UCSD-AML1 (cell line): ENCODE measurements around the gene MGAT5.

Experiments used
- DNase-seq: peaks from one replicate; lab custom pipeline; 2025; ENCODE audit not compliant: unreplicated experiment; lab: John Stamatoyannopoulos, UW

MGAT5 gene

GRCh38 chr2:134361648-134362047, 107.8 kb downstream of the MGAT5 start:
- no peak for DNase-seq

- DNase-seq: no peak
Observed at GRCh38 chr2:134362152-134362668, 108.3 kb downstream of the MGAT5 start.

DNA sequence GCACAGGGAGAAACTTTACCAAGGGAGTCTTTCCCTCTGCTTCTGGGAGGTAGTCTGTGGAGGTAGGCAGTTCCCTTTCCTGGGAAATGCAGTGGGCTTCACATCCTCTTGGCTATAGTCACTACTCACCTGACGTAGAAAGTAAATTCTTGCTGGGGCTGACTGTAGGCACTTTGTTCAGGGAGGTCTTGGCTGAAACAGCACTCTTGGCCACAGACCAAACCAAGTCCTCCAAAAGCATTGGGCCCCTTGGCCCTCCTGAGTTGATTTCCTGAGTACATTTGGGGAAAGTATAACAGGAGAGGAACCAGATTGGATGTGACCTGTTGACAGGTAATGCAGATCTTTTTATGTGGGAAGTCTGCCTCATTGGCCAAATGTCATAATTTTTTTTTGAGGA, 108.9 kb downstream of the MGAT5 start:
- DNase-seq: no peak

GRCh38 chr2:134365356-134365755, 111.5 kb downstream of the MGAT5 start:
- DNase-seq: no peak

DNA sequence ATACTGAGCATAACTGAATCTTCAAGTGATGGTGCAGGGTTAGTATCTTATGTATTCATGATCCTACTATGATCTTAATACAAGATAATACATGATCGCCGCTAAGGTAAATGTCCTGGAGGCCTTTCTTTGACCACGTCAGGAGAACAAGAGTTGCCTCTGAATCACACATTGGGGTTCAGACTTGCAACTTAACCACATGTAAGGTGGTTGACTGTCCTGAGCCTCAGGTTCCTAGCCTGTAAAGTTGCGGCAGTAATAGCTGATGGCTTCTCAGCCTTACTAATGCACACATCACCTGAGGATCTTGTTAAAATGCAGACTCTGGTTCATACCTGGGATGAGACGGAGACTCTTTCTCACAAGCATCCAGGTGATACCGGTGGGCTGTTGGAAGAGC, 112.5 kb downstream of the MGAT5 start:
- DNase-seq: no peak

DNA sequence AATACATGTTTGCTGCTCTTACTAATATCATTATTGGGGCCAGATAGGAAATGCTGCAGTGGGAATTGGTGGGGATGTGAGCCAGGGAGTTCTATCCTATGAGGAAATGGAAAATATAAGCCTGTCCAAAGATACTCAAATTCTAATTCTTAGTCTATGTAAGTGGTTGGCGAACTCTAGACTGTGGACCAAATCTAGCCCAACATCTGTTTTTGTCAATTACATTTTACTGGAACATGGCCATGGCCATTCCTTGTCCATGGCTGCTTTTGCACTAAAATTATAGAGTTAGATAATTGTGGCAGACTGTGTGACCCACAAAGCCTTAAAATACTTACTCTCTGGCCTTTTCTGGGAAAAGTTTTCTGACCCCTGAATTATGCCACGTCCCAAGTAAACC, 113.3 kb downstream of the MGAT5 start:
- DNase-seq: no peak

GRCh38 chr2:134368009-134368817, 114.3 kb downstream of the MGAT5 start:
- DNase-seq: no peak

GRCh38 chr2:134369220-134369902, 115.5 kb downstream of the MGAT5 start:
- DNase-seq: no peak

DNA sequence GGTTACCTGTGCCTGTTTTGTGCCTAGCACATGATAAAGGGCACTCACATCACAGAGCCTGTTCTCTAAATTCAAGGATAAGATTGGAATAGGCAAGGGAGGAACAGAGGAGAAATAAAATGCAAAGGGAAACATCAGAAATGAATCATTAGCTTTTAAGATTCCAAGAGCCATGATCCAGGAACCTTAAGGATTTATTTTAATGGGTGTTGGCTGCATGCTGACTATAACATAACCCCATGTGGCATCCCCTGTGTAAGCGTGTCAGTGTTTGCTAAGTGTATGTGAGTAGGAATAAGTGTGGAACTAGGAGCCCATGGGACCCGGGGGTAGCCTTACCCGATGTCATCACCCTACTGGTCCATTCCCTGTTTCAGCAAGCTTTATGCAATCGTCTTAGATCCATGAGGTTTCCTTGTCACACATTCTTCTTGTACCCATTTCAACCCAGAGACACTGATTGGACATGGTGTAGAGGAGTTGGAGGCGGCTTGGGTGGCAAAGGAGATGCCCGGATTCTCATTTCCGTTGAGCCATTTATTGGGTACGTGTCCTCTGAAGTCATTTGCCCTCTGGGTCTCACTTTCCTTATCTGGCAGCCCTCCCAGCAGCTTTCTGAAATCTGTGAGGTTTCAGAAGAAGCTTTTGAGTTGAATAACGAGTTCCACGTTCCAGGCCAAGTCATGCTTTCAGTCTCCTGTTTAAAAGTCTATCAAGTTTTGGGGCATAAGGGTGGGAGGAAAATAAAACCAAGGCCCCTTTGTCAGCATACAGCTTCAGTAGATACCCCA, 117.0 kb downstream of the MGAT5 start:
- DNase-seq: no peak

GRCh38 chr2:134372141-134372540, 118.3 kb downstream of the MGAT5 start:
- no peak for DNase-seq

DNA sequence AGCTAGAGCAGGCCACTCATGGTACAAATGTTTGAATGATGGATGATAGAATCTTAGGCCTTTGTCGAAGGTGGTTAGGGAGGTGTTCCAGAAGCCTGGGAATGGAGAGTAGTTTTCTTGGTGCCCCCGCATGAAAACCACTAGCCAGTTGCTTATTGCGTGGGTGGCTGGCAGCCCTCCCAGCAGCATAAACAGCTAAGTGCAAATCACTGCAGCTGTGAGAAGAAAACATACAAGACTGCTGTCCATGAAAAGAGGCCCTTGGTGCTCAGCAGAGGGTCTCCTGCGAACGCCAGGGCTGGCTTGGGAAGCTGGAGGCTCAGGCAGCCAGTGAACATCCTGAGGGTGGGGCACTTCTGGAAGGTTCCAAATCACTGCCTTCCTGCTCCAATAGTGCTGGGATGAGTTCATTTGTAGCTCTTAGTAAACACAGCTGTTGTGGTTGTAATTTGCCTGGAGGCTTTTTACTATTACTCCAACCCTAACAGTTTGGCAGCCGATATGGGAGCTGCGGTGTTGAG, 118.8 kb downstream of the MGAT5 start:
- DNase-seq: no peak

GRCh38 chr2:134375935-134376334, 122.1 kb downstream of the MGAT5 start:
- DNase-seq: no peak

GRCh38 chr2:134377730-134378129, 123.9 kb downstream of the MGAT5 start:
- no peak for DNase-seq

DNA sequence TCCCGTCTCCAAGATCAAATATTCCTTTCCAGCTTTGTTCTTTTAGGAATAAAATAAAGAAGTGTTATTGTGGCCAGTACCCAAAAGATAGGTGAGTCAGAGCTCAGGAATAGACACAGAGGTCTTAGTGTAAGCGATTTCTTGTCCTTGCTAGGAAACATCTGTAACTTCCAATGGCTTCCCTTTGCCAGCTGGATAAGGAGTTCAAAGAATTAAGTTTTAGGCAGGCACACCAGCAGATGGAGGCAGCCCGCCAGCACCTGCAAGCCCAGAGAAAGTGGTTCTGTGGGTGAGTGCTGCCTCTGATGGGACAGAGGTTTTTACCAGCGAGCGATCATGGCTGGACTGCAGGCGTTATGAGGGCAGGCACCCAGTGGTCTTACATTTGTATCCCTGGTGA, 125.4 kb downstream of the MGAT5 start:
- DNase-seq: no peak

DNA sequence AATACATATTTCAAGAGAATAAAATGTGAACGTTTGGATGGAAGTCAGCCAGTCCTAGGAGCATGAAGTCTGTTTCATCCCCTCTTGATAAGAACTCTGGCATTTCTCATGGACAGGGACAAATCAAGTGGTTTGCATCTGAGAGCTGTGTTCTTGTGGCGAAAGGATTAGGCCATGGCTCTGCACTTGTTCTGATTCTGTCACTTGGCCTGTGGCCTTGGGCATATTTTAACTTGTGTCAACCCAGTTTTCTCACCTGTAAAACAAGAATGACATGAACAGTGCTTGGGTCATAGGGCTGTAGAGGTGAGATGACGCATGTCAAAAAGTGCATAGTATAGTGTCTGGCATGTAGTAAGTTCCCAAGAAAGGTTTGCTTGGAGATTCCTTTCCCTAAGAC, 125.8 kb downstream of the MGAT5 start:
- no peak for DNase-seq

- no peak for DNase-seq
Observed at GRCh38 chr2:134381141-134381540, 127.3 kb downstream of the MGAT5 start.

DNA sequence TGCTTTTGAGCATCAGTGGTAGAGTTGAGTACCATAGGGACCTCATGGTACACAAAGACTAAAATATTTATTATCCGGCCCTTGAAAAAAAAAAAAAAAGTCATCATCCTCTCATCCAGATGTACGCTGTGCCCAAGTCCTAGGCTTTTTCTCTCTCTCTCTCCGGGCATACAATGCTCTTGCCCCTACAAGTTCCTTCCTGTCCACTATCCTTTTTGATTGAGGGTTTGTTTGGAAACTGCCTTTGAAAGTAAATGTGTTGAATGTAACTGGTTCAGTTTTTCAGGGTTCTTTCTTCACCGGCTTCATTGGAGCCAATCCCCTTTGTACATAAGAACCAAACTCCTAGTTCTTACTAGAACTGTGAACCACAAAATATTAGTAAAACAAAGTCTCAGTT, 130.3 kb downstream of the MGAT5 start:
- DNase-seq: no peak

DNA sequence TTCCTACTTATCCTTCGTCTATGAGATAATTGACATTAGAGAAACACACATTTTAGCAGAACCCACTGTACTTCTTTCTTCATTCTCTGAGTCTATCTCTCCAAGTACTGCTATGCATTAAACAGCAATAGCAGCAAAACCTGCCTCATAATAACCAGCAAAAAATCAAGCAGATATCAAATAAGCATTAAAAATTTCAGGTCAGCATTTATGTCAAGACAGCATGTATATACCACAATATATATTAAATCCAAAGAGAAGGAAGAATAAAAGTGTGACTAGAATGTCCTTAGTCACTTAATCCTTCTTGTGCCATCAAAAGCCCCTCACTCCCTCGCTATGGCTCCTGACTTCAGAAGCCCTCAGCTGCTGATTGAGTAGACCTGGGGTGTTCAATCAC, 131.3 kb downstream of the MGAT5 start:
- no peak for DNase-seq

DNA sequence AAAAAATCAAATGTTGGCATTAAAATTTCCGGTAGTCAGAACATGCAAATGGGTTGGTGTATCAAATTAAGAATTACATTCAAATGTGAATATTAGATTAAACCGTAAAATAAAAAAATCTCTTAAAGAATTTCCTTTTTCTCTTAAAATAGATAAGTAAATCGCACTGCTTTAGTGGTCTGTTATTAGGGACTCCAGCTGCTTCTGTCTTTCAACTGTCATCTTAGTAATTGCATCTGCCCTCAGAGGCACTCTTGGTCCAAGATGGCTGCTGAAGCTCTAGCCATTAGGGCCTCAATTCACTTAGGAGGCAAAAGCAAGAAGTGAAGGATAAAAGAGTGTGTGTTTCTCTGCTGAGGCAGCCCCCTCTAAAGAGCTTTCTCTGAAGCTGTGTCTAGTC, 132.4 kb downstream of the MGAT5 start:
- DNase-seq: no peak

DNA sequence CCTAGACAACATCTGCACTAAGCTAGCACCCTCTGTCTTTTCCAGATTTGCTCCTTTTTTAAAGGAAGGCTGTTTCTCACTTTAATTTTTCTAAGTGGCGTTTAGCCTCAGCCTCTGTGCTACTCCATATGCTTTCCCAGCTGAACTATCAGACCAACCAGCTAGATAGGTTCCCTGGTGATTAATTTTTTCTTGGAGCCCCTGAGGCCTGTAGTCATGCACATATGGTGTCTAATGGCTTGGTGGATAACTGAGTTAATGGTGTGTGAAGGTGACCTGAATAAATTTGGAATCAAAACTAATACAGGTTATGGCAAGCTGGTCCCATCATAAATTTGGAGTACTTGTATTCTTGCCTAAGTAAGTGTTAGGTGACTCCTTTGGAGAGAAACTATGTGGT, 135.5 kb downstream of the MGAT5 start:
- DNase-seq: no peak

DNA sequence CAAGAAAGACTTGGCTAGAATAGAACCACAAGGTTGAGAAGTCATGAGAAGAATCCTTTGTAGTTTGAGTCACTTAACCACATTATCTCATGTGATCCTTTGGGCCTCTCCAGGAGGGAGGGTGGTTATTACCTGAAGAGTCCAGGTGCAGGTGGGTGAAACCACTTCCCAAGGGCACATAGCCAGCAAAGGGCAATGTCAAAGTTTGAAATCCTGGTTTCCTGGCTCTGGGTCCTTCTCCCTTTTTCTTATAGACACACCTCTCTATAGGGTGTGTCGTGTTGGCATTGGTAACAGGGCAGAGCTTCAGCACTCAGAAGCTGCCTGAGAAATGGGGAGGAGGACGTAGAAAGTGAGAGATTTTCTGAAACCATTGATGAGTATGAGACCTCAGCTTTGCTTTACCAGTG, 137.9 kb downstream of the MGAT5 start:
- DNase-seq: no peak
